NCI-H128 (cell line): ENCODE results near the gene QRFP.
"Not testable (repeated sequence)": the region's sequence is repeated elsewhere in the genome, so short reads cannot be mapped to it uniquely, and the experiment has no call there.

Source experiments
- DNase-seq: peaks from one replicate; lab custom pipeline; 2025; ENCODE audit not compliant: unreplicated experiment; lab: John Stamatoyannopoulos, UW

The QRFP gene

GRCh38 chr9:130852801-130853200, 43.8 kb downstream of the QRFP start:
- no peak for DNase-seq

- no peak for DNase-seq
Measured at GRCh38 chr9:130849356-130849755, 47.3 kb downstream of the QRFP start.

- DNase-seq, result not testable (repeated sequence)
Measured at GRCh38 chr9:130848514-130848913, 48.1 kb downstream of the QRFP start.

GRCh38 chr9:130847306-130848217, 49.0 kb downstream of the QRFP start:
- no peak for DNase-seq

GRCh38 chr9:130846487-130847305, 49.9 kb downstream of the QRFP start:
- no peak for DNase-seq

- no peak for DNase-seq
Measured at GRCh38 chr9:130845901-130846481, 50.6 kb downstream of the QRFP start.

GRCh38 chr9:130845254-130845653, 51.4 kb downstream of the QRFP start:
- DNase-seq, result no peak

GRCh38 chr9:130844044-130844451, 52.6 kb downstream of the QRFP start:
- DNase-seq, result no peak

- DNase-seq, result no peak
Measured at GRCh38 chr9:130843049-130843908, 53.3 kb downstream of the QRFP start.
